ENCODE results near the gene ST6GAL2.
A peak's percentile ranks its signal among the peaks of the same experiment; 100 is the strongest.

The ST6GAL2 gene
- 0 to 0.16 (median 0) reads per million in 18 experiments for total RNA-seq

- no peak for DNase-seq
These were observed at the start of gene ST6GAL2 for GRCh38 chr2:106885971-106886915. Gene ST6GAL2, minus strand, starts transcription at chr2:106886167. Its CDS starts 42,190 bp downstream, at chr2:106843977.

GRCh38 chr2:106932644-106933043 is 46.7 kb upstream of the ST6GAL2 start:
- no peak for DNase-seq

GRCh38 chr2:106931717-106932335 is 45.9 kb upstream of the ST6GAL2 start:
- no peak for DNase-seq

- no peak for DNase-seq
These were observed 35.5 kb upstream of the ST6GAL2 start for GRCh38 chr2:106921451-106921850.

- no peak for DNase-seq
These were observed 33.0 kb upstream of the ST6GAL2 start for GRCh38 chr2:106919012-106919411.

GRCh38 chr2:106904242-106904641 is 18.3 kb upstream of the ST6GAL2 start:
- DNase-seq: no peak

GRCh38 chr2:106899786-106900530 is 14.0 kb upstream of the ST6GAL2 start:
- peak in 1 of 2 donors; percentile 8 for DNase-seq

GRCh38 chr2:106894545-106894944 is 8.6 kb upstream of the ST6GAL2 start:
- no peak for DNase-seq

- DNase-seq: no peak
These were observed 6.1 kb upstream of the ST6GAL2 start for GRCh38 chr2:106892048-106892447.

GRCh38 chr2:106890606-106891005 is 4.6 kb upstream of the ST6GAL2 start:
- no peak for DNase-seq

GRCh38 chr2:106886916-106887758 is 1.2 kb upstream of the ST6GAL2 start:
- DNase-seq: no peak

GRCh38 chr2:106885329-106885728 is 638 bp downstream of the ST6GAL2 start:
- no peak for DNase-seq

- no peak for DNase-seq
These were observed 3.3 kb downstream of the ST6GAL2 start for GRCh38 chr2:106882673-106883072.

- no peak for DNase-seq
These were observed 7.8 kb downstream of the ST6GAL2 start for GRCh38 chr2:106878206-106878605.

- DNase-seq: no peak
These were observed 9.3 kb downstream of the ST6GAL2 start for GRCh38 chr2:106876699-106877098.

- no peak for DNase-seq
These were observed 16.3 kb downstream of the ST6GAL2 start for GRCh38 chr2:106869512-106870275.

- no peak for DNase-seq
These were observed 17.7 kb downstream of the ST6GAL2 start for GRCh38 chr2:106868275-106868674.

GRCh38 chr2:106867196-106867953 is 18.6 kb downstream of the ST6GAL2 start:
- no peak for DNase-seq

GRCh38 chr2:106866641-106867040 is 19.3 kb downstream of the ST6GAL2 start:
- DNase-seq: no peak

GRCh38 chr2:106864051-106864450 is 21.9 kb downstream of the ST6GAL2 start:
- no peak for DNase-seq

GRCh38 chr2:106863387-106863786 is 22.6 kb downstream of the ST6GAL2 start:
- DNase-seq: no peak
